ENCODE data around the gene NMUR1. TPM values are rescaled to one million over a fixed set of nuclear protein-coding genes. Genes with fewer than 3 reads are reported as not detected.

NMUR1 gene
- total RNA-seq, 2 donors from 2014 or later: 0.30 to 0.45 TPM

DNA sequence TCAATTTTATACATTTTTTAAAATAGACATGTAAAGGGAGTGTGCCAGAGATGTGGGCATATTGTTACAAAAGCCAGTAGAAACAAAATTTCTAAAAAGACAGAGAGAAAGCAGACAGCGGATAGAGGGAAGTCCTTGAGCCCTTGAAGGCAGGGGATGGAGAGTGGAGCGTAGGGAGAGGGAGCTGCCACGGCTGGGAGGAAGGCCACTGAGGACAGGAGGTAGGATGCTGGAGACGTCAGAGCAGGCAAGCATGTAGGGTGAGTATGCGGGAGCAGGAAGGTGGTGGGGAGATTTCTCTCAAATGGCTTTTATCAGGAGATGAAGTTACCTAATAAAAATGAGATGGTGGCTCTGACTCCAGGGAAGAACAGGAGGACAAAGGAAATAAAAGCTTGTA, 41.9 kb downstream of the NMUR1 start:
- no peak for DNase-seq
- Histone ChIP-seq H3K9ac (ENCODE audit: low read depth in 2 of 2, low read length in 2 of 2) (no peak overlapping the region), H3K4me1 (no peaks in the 10 kb centered on the region), H3K27ac (no peak overlapping the region), H3K4me3 (no peak overlapping the region), H3K36me3 (no peaks in the 10 kb centered on the region), H3K27me3 (no peaks in the 10 kb centered on the region), H3K9me3 (no peaks in the 10 kb centered on the region)
- intact Hi-C loops (cut with DNase I): loop anchor here (10.0 kb wide), 1 partner anchor 66 kb away; no protein-coding TSS in a partner anchor
- TF ChIP-seq, protein P1, sequence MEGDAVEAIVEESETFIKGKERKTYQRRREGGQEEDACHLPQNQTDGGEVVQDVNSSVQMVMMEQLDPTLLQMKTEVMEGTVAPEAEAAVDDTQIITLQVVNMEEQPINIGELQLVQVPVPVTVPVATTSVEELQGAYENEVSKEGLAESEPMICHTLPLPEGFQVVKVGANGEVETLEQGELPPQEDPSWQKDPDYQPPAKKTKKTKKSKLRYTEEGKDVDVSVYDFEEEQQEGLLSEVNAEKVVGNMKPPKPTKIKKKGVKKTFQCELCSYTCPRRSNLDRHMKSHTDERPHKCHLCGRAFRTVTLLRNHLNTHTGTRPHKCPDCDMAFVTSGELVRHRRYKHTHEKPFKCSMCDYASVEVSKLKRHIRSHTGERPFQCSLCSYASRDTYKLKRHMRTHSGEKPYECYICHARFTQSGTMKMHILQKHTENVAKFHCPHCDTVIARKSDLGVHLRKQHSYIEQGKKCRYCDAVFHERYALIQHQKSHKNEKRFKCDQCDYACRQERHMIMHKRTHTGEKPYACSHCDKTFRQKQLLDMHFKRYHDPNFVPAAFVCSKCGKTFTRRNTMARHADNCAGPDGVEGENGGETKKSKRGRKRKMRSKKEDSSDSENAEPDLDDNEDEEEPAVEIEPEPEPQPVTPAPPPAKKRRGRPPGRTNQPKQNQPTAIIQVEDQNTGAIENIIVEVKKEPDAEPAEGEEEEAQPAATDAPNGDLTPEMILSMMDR (IDR thresholded peaks at IDR 0.05): no peak

DNA sequence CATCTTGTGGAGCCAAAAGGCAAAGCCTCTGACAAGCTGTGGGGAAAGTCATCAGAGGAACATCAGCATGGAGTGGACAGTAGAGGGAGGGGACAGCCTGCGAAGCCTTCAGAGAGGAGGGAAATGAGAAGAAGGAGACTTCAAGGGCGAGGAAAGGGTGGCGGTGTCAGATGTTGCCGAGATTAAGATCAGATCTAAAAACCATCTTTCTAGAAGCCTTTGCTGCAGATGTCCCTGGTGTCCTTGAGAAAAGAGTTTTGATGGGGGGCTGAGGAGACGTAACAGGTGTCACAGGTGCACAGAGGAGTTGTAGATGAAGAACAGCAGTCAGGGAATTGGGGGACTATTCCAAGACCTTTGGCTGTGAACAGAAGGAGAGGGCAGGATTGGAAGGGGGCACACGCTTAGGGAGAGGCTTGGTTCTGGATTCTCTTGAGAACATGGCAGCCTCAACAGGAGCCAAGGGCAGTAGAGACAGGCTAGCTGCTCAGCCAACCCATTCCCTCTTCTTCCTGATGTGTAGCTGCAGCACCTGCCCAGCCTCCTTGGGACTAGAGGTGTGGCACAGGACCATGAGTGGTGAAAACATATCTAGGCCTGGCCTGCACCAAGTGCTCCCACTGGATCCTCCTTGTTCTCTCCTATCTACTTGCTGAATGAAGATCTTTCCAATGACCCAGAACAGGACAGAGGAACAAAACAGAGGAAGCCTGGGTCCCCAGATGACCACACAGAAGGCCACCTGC, 43.2 kb downstream of the NMUR1 start:
- no peak overlapping the region for H3K27ac ChIP-seq
- H3K9ac ChIP-seq (ENCODE audit: low read depth in 2 of 2, low read length in 2 of 2): no peak overlapping the region
- no peaks in the 10 kb centered on the region for H3K9me3 ChIP-seq
- TF ChIP-seq, protein P1 (IDR thresholded peaks at IDR 0.05): no peak
- H3K4me3 ChIP-seq: no peak overlapping the region
- DNase-seq: no peak
- no peaks in the 10 kb centered on the region for H3K36me3 ChIP-seq
- no peaks in the 10 kb centered on the region for H3K4me1 ChIP-seq
- H3K27me3 ChIP-seq: no peaks in the 10 kb centered on the region
- intact Hi-C loops (cut with DNase I): loop anchor here (10.0 kb wide), 1 partner anchor 68 kb away; no protein-coding TSS in a partner anchor

DNA sequence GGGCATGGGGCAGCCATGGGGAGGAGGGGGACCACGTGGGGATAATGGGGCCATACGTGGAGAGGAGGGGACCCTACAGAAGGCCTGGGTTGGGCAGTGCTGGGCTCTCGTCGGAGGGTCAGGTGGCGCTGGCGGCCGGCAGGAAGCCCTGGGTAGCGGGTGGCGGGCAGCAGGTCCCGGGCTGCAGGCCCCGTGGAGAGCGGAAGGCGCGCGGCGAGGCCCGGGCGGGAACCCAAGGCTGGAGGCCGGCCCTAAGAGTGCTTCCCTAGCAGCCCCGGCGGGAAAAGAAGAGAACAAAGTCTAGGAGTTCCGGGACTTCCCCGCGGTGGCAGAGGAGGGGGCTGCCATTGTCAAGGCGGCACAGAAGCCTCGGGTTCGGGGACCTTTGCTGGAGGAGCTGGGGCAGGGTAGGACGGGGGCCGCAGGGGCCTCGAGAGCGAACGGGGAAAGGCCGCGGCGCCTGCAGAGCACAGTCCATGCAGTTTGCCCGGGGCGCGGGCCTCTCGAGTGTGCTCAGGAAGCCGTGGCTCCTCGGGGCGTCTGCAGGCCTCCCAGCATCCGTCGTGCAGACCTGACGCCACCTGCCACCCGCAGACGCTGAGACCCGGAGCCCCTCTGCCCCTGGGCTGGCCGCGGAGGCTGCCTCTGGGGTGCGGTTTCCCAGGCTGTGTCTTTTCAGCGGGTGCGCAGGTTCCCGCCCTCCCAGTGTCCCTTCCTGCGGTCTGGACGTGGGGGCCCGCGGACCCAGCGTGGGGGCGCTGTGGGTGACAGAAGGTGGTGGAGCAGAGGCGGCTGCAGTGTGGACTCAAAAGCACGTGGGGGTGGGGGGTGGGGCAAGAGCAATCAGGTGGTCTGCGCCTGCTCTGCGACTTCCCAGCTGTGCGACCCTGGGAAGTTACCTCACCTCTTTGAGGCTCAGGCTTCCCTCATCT, 46.6 kb downstream of the NMUR1 start:
- H3K4me3 ChIP-seq: peak overlapping the region; percentile 41
- H3K9ac ChIP-seq (ENCODE audit: low read depth in 2 of 2, low read length in 2 of 2): peak overlapping the region in 1 of 2 donors; percentile 66
- no peaks in the 10 kb centered on the region for H3K9me3 ChIP-seq
- H3K4me1 ChIP-seq: no peaks in the 10 kb centered on the region
- H3K27ac ChIP-seq: peak overlapping the region; percentile 1
- TF ChIP-seq, protein P1 (IDR thresholded peaks at IDR 0.05): no peak
- intact Hi-C loops (cut with DNase I): loop anchor here (10.0 kb wide), 1 partner anchor 71 kb away; no protein-coding TSS in a partner anchor
- H3K36me3 ChIP-seq: no peaks in the 10 kb centered on the region
- no peaks in the 10 kb centered on the region for H3K27me3 ChIP-seq
- no peak for DNase-seq

DNA sequence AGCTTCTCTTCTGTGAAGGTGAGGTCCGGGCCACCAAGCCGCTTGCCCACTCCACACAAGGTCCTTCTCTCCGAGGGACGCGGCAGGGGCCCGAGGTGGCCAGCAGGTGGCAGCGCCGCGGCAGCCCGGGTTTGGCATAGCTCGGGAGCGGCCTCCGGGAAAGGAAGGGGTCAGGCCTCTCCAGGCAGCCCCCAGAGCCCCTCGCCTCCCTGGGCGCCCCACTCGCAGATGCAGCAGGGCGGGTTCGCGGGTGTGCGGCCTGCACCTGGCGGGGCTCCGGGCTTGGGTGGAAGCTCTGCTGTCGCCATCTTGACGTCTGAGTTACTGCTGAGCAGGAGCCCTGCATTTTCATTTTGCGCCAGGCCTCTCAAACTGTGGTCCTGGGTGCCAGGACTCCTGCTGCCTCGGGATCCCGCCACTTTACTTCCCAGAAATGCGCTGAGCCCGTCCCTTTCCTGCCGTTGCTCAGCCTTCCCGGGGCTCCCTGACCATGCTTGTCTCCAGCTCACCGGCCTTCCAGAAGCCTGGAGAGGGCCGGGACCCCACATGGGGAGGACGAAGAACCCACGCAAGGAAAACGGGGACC, 47.3 kb downstream of the NMUR1 start:
- peak overlapping the region; percentile 41 for H3K4me3 ChIP-seq
- peak; percentile 77 for DNase-seq
- no peaks in the 10 kb centered on the region for H3K27me3 ChIP-seq
- H3K27ac ChIP-seq: peak overlapping the region; percentile 1
- intact Hi-C loops (cut with DNase I): loop anchor here (10.0 kb wide), 1 partner anchor 72 kb away; no protein-coding TSS in a partner anchor
- H3K4me1 ChIP-seq: no peaks in the 10 kb centered on the region
- peak overlapping the region; percentile 51 to 66 for H3K9ac ChIP-seq (ENCODE audit: low read depth in 2 of 2, low read length in 2 of 2)
- TF ChIP-seq, protein P1 (IDR thresholded peaks at IDR 0.05): peak; percentile 90
- no peaks in the 10 kb centered on the region for H3K36me3 ChIP-seq
- no peaks in the 10 kb centered on the region for H3K9me3 ChIP-seq

DNA sequence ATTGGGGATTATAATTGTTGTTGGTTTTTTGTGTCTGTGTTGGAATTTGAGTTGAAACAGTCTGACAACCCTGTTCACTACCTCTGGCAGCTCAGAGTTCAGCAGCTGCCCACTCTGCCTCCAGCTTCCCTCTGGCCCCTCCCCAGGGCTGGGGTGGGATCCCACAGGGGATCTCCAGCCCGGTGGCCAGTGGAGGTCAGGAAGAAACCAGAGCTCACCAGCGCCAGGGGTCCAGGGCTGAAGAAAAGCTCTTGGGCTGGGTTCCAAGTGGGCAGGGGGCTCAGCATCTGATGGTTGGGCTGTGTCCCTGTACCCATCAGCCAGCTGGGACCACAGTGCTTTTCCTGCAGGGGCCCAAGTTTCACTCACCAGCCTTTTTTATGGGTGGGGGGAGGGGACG, 49.5 kb downstream of the NMUR1 start:
- TF ChIP-seq, protein P1 (IDR thresholded peaks at IDR 0.05): no peak
- Histone ChIP-seq H3K36me3 (no peaks in the 10 kb centered on the region), H3K9me3 (no peaks in the 10 kb centered on the region), H3K4me1 (no peaks in the 10 kb centered on the region), H3K4me3 (no peak overlapping the region), H3K27ac (no peak overlapping the region), H3K9ac (ENCODE audit: low read depth in 2 of 2, low read length in 2 of 2) (no peak overlapping the region), H3K27me3 (no peaks in the 10 kb centered on the region)
- DNase-seq: no peak
- intact Hi-C loops (cut with DNase I): loop anchor here (10.0 kb wide), 1 partner anchor 74 kb away; no protein-coding TSS in a partner anchor
